Lower leg skin (tissue), 4 donors: ENCODE measurements around the gene USP10. TPM values are rescaled to one million over a fixed set of nuclear protein-coding genes. Genes with fewer than 3 reads are reported as not detected.
A peak's percentile ranks its signal among the peaks of the same experiment; 100 is the strongest.

ENCODE experiments used
- DNase-seq, 2 donors: peaks; one replicate each; pipeline ENCODE4 v3.0.0-alpha.2; 2019; ENCODE audit warnings: low spot score in 2 of 2
- H3K4me3 ChIP-seq: fragments of 200-600 bp; sonication (generic); 2 replicates; pipeline ENCODE4 v1.5.1; 2017; ENCODE audit warnings: mild to moderate bottlenecking, low read depth; ENCODE audit not compliant: poor library complexity, severe bottlenecking
- POLR2A ChIP-seq, 2 donors: fragments of 450-650 bp; IDR thresholded peaks; one replicate each; pipeline ENCODE4 v1.6.1; 2016 to 2017; ENCODE audit warnings: antibody characterized with exemption in 2 of 2, mild to moderate bottlenecking in 1 of 2, moderate library complexity in 1 of 2
- WGBS, 2 donors: methylation state at CpG; one replicate each; pipeline ENCODE4 v1.1.5; 2018; 5-methylcytosine and 5-hydroxymethylcytosine counted together
- intact Hi-C: fragments of 100-400 bp; cut with DNase I; formaldehyde crosslinking; loops from one replicate; pipeline ENCODE4 v1.15.0; 2023; ENCODE audit warnings: low total_unique reads
- total RNA-seq, 4 donors: library from RNA; depleted of rRNA; stranded (reverse); fragments of >200 nt; gene quantifications; one replicate each; pipeline ENCODE4 v1.1.0, GENCODE V29; 2016
- TF ChIP-seq, protein P1 (sequence below), 3 donors: fragments of 450-650 bp; IDR thresholded peaks; one replicate each; pipeline ENCODE4 v1.5.1; 2016; ENCODE audit warnings: antibody characterized with exemption in 3 of 3, mild to moderate bottlenecking in 3 of 3, moderate library complexity in 2 of 3

Gene USP10
- total RNA-seq, 4 donors from 2014 or later: 54.3 to 69.0 (median 60.7) TPM

- DNase-seq: no peak
- no peak overlapping the region for H3K4me3 ChIP-seq
- TF ChIP-seq POLR2A (IDR thresholded peaks at IDR 0.05): no peak
- TF ChIP-seq, protein P1, sequence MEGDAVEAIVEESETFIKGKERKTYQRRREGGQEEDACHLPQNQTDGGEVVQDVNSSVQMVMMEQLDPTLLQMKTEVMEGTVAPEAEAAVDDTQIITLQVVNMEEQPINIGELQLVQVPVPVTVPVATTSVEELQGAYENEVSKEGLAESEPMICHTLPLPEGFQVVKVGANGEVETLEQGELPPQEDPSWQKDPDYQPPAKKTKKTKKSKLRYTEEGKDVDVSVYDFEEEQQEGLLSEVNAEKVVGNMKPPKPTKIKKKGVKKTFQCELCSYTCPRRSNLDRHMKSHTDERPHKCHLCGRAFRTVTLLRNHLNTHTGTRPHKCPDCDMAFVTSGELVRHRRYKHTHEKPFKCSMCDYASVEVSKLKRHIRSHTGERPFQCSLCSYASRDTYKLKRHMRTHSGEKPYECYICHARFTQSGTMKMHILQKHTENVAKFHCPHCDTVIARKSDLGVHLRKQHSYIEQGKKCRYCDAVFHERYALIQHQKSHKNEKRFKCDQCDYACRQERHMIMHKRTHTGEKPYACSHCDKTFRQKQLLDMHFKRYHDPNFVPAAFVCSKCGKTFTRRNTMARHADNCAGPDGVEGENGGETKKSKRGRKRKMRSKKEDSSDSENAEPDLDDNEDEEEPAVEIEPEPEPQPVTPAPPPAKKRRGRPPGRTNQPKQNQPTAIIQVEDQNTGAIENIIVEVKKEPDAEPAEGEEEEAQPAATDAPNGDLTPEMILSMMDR (IDR thresholded peaks at IDR 0.05): no peak
- WGBS, 2 donors: 48 to 91% methylated on average over 2 of the region's 2 CpGs
- intact Hi-C loops: no loop called here
Measured at GRCh38 chr16:84756830-84757229, 57.0 kb downstream of the USP10 start.

GRCh38 chr16:84758627-84759026, 58.8 kb downstream of the USP10 start:
- no peak overlapping the region for H3K4me3 ChIP-seq
- TF ChIP-seq POLR2A (IDR thresholded peaks at IDR 0.05): no peak
- TF ChIP-seq, protein P1 (IDR thresholded peaks at IDR 0.05): no peak
- intact Hi-C loops: no loop called here
- 80 to 89% methylated on average over 7 of the region's 7 CpGs for whole genome bisulfite sequencing, 2 donors
- peak in 1 of 2 donors; percentile 39 for DNase-seq

DNA sequence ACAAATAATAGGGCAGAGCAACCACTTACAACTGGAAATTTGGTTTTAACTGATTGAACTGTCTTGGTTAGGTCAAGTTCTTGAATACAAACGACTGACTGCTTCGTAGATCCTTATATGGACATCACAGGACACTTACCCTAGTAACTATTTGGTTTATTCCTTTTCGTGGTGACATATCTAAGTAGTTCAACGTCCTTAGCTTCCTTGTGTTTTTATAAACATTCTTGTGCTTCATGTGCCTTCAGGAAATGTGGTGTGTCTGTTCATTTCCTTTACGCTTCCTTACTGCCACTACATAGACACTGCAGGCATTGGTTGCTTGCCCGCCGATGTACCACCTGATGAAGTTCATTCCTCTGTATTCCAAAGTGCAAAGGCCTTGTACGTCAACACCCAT, 59.3 kb downstream of the USP10 start:
- peak in 1 of 2 donors; percentile 48 for DNase-seq
- H3K4me3 ChIP-seq: no peak overlapping the region
- TF ChIP-seq, protein P1 (IDR thresholded peaks at IDR 0.05): no peak
- TF ChIP-seq POLR2A (IDR thresholded peaks at IDR 0.05): no peak
- WGBS, 2 donors: 73% methylated on average over 8 of the region's 8 CpGs
- intact Hi-C loops: no loop called here

- 87 to 92% methylated on average over 3 of the region's 3 CpGs for WGBS, 2 donors
Measured at GRCh38 chr16:84759906-84760305, 60.1 kb downstream of the USP10 start.

GRCh38 chr16:84761448-84762368, 61.9 kb downstream of the USP10 start:
- intact Hi-C loops: loop anchor here (5.0 kb wide), 1 partner anchor 191 kb away; no protein-coding TSS in a partner anchor
- WGBS, 2 donors: 84% methylated on average over 17 of the region's 17 CpGs
- TF ChIP-seq POLR2A (IDR thresholded peaks at IDR 0.05): no peak

More at GRCh38 chr16:84759906-84760305, 60.1 kb downstream of the USP10 start:
- no peak for DNase-seq
- H3K4me3 ChIP-seq: no peak overlapping the region
- TF ChIP-seq POLR2A (IDR thresholded peaks at IDR 0.05): no peak
- TF ChIP-seq, protein P1 (IDR thresholded peaks at IDR 0.05): no peak
- intact Hi-C loops: loop anchor here (5.0 kb wide), 1 partner anchor 192 kb away; no protein-coding TSS in a partner anchor

DNA sequence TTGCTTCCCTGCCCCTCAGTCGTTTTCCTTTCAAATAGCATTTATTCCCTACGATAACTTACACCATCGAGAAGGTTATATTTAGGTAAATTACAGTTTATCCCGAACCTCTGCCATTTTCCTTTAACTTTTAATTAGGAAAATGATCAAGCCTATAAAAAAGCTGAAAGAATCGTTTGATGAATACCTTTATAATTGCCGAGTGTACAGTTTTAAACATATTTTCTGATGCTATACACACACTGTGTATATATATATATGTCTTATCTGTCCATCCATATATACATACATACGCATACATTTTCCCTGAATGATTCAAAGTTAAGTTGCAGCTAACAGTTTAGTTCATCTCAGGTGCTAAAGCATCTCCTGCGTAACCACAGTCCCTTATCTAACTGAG, 63.4 kb downstream of the USP10 start:
- intact Hi-C loops: loop anchor here (5.0 kb wide), 1 partner anchor 189 kb away; no protein-coding TSS in a partner anchor
- no peak overlapping the region for H3K4me3 ChIP-seq
- TF ChIP-seq, protein P1 (IDR thresholded peaks at IDR 0.05): no peak
- no peak for TF ChIP-seq POLR2A (IDR thresholded peaks at IDR 0.05)
- 93 to 96% methylated on average over 8 of the region's 8 CpGs for whole genome bisulfite sequencing, 2 donors
- DNase-seq: no peak

More at GRCh38 chr16:84761448-84762368, 61.9 kb downstream of the USP10 start:
- no peak overlapping the region for H3K4me3 ChIP-seq
- peak in 1 of 2 donors; percentile 75 for DNase-seq
